Dermis microvascular lymphatic vessel endothelial cell (primary cell): ENCODE results near the gene ZNF205. TPM values are rescaled to one million over a fixed set of nuclear protein-coding genes. Genes with fewer than 3 reads are reported as not detected.

ENCODE experiments used
- DNase-seq, 2 donors: peaks; one replicate each; pipeline versions ENCODE4 v3.0.0 to v3.0.0-alpha.2; 2010; ENCODE audit warnings: low read depth in 2 of 2
- total RNA-seq: library from RNA; depleted of rRNA; stranded (reverse); fragments of >200 nt; gene quantifications from 2 replicates; pipeline ENCODE4 v1.2.1, GENCODE V29; 2014

Gene ZNF205
- total RNA-seq, 1 donor from 2014 or later = 17.2 TPM

DNA sequence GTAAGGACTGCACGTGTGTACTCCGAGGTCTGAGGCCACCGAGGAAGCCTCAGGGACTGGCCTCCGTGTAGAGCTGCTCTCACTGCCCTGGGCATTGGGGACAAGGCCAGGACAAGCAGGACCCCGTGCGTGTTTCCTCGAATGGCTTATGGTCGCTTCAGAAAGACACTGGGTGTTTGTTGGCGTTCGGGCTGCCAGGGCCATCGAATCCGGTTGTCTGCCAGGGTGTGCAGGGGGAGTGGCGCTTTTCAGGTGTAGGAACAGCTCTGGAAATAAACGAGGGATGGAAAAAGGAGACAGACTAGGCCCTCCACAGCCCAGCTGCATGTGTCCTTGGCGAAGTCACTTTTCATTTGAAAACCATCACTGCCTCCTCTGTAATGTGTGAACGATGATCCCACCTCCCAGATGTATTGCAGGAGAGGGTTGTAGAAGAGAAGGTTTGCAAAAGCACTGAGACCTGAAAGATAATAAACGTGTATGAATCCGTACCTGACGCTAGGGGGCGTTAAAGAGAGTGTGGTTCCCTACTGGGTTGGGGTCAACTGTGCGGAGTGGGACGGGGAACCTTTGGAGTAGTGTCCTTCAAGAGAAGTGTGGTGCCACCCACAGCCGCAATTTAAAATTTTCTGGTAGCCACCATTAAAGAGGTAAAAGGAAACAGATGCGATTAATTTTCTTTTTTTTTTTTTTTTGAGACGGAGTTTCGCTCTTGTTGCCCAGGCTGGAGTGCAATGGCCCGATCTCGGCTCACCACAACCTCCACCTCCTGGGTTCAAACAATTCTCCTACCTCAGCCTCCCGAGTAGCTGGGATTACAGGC, 11.2 kb upstream of the ZNF205 start:
- peak in 1 of 2 donors; percentile 56 for DNase-seq

DNA sequence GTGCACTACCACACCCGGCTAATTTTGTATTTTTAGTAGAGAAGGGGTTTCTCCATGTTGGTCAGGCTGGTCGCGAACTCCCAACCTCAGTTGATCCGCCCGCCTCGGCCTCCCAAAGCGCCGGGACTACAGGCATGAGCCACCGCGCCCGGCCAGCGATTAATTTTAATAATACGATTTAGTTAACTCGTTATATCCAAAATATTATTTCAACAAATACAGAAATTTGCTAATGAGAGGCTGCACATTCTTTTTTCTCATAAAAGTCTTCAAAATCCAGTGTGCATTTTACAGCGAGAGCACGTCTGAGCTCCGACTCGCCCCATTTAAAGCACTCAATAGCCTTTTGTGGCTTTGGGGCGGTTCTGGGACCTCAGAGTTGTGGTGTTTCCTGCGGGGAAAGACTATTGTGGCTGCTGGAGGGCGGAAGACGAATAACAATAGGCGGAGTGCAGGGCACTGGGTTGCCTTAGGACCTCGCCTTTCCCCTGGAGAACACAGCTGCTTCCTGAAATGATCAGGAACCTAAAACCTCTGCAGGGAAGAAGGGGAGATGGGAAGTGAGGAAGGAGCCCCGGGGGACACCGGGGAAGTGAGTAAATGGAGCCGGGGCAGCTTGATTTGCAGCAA, 10.4 kb upstream of the ZNF205 start:
- peak; percentile 36 to 82 for DNase-seq

GRCh38 chr16:3106205-3106928, 6.0 kb upstream of the ZNF205 start:
- DNase-seq = peak; percentile 80 to 93

DNA sequence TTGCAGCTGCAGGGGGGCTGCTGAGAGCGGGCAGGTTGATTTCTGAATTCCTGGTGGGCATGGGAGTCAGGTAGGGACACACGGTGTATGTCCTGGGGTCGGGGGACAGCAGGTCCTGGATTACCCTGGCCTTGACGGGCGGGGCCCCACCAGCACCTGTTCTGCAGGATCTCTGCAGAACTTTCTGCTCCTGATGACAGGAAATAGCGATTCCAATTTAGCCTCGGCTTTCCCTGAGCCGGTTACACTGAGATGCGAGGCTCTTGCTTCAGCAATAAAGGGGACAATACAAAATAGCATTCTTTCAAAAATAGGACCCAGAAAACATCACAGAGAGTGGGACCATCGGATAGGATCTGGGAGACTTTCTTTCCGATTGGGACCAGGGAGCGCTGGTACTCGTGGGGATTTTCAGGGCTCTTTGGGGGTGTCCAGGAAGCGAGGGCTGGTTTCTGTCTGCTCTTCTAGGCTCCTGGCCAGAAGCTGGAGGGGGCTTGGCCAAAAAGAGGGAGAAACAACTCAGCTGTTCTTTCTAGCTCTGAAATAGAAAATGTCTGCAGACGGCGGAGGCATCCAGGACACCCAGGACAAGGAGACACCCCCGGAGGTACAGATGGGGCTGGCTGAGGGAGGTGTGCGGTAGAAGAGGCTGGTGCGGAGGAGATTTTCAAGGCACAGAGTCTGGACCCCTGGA, 642 bp downstream of the ZNF205 start:
- no peak for DNase-seq

GRCh38 chr16:3113765-3114479, 1.5 kb downstream of the ZNF205 start:
- peak; percentile 33 to 36 for DNase-seq

GRCh38 chr16:3115003-3115402, 2.6 kb downstream of the ZNF205 start:
- no peak for DNase-seq

DNA sequence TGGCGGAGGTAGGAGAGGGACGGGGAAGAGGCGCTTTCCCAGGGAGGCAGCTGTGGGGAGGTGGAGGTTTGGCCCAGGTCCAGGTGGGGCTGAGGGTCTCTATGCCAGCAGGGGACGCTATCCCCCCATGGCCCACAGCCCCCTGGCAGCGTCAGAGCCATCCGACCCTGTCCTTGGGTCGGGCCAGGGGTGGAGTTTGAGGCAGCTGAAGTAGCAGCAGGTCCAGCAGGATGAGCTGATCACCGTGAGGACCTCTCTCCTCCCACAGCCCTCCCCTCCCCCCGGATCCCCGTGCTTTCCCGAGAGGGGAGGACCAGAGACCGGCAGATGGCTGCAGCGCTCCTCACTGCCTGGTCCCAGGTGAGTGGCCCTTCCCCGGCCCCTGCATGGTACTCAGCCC, 3.2 kb downstream of the ZNF205 start:
- DNase-seq = no peak

DNA sequence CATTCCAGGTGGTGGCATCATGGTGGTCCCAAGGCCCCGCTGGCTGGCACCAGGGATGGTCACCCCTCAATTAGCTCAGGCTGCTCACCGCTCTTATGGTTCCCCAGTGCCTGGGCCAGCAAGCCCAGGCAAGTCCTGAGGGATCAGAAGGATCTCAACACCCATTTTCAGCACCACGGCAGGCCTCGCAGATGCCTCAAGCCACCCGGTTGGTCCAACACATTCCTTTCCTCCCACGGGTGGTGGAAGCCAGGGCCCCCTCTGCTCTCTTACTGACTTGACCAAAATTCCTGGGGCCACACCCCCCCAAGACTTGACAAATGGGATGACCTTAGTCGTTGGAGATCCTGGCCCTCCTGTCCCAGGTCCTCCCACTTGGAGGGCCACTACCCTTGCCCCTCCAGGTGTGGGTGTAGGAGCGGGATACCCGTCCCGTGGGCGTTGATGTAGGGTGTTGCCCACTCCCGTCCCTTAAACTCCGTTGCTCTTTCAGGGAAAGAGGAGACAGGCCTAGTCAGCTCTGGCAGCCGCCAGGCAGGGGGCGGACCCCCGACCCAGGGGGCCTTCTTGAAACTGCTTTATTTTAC, 5.9 kb downstream of the ZNF205 start:
- no peak for DNase-seq

DNA sequence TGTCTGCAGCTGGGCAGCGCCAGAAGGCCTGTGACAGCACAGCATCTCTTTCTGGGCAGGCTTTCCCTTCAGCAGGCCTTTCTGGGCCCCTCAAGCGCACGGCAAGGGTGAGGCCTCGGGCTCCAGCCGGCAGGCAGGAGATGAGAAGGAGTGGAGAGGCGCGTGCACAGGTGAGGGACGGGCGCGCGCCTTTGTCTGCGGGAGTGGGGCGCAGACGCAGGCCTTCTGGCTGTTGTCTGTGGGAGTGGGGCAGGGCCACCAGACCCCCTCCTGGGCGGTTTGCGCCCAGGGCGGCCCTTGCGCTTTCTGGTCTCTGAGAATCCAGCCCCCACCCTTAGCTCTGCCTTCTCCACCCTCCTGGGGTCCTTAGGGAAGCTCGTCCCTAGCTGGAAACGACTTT, 6.5 kb downstream of the ZNF205 start:
- no peak for DNase-seq

GRCh38 chr16:3119286-3119685, 6.9 kb downstream of the ZNF205 start:
- DNase-seq = no peak

- DNase-seq = no peak
Observed at GRCh38 chr16:3119701-3120408, 7.5 kb downstream of the ZNF205 start.

DNA sequence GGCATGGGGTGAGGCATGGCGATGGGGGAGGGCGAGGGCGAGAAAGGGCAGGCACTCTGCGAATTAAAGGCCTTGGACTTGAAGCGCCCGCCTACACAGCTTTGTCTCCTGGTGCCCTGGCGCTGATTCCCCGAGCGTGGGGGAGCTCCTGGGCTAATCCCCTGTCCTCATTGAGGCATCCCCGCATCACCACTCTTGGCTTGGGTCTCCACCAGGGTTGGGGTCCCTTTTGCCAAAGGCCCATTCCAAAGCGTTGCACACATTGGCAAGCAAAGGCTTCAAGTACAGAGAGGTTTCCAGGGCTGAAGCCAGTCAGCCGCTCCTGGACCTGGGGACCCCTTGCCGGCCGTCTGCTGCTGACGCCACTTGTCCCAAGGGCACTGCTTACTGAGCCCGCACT, 8.0 kb downstream of the ZNF205 start:
- no peak for DNase-seq

GRCh38 chr16:3121851-3122467, 9.6 kb downstream of the ZNF205 start:
- no peak for DNase-seq

DNA sequence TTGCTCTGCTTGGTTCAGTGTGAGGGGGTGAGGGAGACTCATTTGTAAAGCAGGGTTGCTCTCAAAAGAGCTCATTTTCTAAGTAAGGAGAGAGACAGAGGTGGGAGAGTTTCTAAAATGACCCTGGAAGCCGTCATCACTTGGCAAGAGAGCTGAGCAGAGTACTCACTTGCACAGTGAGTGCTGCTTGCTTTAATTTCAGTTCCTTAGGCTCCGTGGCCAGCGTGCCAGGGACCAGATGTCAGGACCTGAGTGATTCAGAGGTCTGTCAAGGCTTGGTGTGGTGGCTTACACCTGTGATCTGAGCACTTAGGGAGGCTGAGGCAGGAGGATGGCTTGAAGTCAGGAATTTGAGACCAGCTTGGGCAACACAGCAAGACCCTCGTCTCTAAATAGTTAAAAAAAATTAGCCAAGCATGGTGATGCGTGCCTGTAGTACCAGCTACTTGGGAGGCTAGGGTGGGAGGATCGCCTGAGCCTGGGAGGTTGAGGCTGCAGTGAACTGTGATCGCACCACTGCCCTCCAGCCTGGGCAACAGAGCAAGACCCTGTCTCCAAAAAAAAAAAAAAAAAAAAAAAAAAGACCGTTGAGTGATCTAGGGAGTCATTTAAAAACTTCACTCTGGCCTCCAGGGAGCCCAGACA, 10.7 kb downstream of the ZNF205 start:
- no peak for DNase-seq

DNA sequence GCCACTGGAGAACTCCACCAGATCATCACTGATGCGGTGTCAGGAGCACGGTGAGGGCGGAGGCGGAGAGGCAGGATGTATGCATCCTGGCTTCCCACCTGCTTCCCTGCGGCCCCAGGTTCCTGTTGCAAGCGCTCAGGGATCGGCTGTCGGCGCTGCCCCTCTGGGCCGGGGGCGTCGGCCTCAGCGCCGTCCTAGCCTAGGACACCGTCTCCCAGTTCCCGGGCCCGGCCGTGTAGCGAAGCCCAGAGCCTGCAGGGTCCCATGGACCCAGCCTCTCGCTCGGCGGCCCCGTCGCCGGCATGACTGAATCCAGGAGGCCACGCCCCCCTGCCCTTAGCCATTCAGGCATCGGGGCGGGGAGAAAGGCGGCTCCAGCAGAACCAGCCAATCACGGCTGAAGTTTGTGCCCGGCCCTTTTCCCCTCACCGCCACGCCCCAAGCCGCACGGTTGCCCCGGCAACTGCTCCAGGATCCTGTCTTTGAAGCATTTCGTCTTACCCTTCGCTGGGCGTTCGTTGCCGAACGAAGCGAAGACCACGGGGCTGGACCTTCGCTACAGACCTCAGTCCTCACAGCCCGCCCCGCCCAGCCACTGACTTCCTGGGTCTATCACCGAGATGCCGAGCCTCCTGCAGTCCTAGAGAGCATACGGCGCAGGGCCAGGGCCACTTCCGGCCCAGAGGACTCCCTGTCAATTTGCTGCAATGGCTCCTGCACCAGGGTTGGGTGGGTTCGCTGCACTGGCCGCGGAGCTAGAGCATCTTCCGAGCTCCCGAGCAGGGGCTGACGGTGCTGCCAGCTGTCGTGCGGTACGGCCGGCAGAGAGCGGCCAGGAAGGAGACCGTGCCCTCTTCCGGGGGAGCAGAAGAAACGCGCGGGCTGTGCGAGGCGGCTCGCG, 11.8 kb downstream of the ZNF205 start:
- peak; percentile 75 to 94 for DNase-seq

- no peak for DNase-seq
Observed at GRCh38 chr16:3127745-3128144, 15.4 kb downstream of the ZNF205 start.

DNA sequence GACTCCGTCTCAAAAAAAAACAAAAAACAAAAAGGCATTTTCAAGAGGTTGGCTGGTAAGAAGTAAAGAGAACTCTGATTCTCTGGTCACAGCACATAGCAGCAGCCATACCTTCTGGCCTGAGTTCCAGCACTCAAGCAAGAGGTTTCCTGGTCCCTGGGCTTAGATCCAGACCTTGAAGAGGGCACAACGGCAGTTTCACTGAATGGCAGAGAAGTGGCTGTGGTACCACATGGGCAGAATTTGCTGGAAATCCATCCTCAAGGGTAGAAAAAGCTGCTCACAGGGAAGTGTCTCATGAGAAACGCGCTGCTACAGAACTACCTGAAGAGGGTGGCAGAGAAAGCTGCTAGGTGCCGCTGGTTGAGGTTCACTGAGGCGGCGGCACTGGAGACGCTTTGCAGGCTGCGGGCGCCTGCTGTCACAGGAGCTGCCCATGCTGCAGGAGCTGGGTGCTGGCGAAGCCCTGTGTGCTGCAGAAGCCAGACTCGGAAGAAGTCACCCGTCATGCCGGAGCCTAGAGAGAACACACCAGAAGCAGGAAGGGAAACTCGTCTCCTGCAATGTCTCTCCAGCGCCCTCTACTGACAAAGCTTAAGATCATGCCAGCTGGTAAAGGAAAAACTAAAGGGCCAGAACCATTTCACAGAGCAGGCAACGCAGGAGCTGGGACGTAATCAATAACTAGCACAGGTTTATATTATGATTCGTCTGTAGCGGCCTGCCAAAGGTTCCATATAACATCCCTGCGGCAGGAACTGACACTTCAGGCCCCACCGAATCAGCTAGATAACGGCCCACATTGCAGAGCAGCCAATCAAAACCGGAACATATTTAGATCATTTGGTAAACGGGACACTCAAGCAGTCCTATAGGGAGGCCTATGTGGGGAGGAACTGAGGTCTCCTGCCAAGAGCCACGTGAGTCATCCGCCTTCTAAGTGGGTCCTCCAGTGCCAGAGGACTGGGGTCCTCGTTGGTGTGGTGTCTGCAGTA, 17.0 kb downstream of the ZNF205 start:
- peak; percentile 76 to 88 for DNase-seq
